ENCODE measurements around the gene PRDM8.

DNA sequence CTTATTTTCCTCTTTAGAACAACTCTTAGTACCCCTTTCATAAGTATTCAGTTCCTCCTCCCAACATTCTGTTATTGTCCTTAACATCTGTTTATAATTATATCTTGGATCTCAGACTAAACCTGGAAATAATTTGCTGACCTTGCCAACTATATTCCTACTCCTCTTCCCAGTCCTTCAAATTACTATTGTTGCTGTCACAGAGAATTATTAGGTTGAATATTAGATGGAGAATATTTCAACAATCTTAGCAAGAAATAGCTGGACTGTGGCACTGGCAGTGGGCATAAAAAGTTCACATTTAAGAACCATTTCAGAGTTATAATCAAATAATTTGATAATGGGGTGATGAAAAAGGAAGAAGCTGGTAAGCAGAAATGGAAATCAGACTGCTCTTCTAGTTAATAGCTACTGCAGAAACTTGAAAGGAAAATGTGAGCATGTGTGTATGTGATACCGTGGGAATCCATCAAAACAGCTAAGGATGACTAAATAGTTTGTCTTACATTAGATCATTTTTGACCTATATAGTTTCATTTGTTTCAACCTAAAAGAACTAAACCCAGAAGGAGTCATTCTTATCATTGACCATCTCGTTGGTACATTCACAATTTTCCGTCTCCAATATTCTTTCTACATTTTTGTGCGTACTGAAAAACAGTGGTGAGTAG lies 43.3 kb upstream of the PRDM8 start:
- no peak for TF ChIP-seq POLR2AphosphoS5 (IDR thresholded peaks at IDR 0.05)
- TF ChIP-seq, protein P1, sequence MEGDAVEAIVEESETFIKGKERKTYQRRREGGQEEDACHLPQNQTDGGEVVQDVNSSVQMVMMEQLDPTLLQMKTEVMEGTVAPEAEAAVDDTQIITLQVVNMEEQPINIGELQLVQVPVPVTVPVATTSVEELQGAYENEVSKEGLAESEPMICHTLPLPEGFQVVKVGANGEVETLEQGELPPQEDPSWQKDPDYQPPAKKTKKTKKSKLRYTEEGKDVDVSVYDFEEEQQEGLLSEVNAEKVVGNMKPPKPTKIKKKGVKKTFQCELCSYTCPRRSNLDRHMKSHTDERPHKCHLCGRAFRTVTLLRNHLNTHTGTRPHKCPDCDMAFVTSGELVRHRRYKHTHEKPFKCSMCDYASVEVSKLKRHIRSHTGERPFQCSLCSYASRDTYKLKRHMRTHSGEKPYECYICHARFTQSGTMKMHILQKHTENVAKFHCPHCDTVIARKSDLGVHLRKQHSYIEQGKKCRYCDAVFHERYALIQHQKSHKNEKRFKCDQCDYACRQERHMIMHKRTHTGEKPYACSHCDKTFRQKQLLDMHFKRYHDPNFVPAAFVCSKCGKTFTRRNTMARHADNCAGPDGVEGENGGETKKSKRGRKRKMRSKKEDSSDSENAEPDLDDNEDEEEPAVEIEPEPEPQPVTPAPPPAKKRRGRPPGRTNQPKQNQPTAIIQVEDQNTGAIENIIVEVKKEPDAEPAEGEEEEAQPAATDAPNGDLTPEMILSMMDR (IDR thresholded peaks at IDR 0.05) = no peak

Measured in esophagus muscularis mucosa (tissue), 3 donors.